Forelimb muscle (tissue), 1 donor: ENCODE results near the gene APP. TPM values are rescaled to one million over a fixed set of nuclear protein-coding genes. Genes with fewer than 3 reads are reported as not detected.

Source experiments
- DNase-seq: peaks from one replicate; pipeline ENCODE4 v3.0.0-alpha.2; 2013; ENCODE audit warnings: low read depth
- polyA plus RNA-seq: library from polyadenylated mRNA; unstranded; fragments of 120-200 nt; gene quantifications from one replicate; pipeline ENCODE4 v1.2.1, GENCODE V29; 2013; ENCODE audit not compliant: insufficient read length

The APP gene
- polyA plus RNA-seq, 1 donor: 238 TPM

GRCh38 chr21:25905126-25905525 is 265.4 kb downstream of the APP start:
- no peak for DNase-seq

DNA sequence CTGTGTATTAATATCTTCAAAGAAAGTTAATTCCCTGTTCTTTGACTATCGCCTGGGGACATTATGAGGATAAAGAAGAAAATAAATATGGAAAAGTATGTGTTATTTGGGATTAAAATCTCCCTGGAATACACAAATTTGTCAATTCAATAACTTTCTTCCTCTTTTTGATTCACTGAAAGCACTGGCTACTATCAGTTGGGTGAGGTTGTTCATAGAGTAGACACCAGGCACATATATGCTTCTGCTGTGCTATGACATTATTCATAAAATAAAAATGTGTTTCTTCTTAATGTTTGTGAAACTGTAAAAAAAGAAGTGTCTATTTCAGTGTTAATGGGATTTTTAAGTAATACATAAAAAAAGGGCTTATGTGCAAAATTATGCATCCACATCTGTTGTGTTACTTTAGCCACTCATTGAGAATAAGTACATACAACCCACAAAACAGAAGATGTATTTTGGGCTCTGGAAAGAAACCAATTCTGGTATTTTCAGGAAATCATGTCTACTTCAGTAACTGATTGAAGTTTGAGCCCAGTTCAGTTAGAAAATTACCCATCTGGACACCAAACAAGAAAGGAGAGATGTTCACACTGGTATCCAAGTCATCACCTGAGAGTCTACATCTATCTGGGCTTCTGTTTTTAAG is 266.4 kb downstream of the APP start:
- no peak for DNase-seq

GRCh38 chr21:25903607-25904006 is 267.0 kb downstream of the APP start:
- no peak for DNase-seq

DNA sequence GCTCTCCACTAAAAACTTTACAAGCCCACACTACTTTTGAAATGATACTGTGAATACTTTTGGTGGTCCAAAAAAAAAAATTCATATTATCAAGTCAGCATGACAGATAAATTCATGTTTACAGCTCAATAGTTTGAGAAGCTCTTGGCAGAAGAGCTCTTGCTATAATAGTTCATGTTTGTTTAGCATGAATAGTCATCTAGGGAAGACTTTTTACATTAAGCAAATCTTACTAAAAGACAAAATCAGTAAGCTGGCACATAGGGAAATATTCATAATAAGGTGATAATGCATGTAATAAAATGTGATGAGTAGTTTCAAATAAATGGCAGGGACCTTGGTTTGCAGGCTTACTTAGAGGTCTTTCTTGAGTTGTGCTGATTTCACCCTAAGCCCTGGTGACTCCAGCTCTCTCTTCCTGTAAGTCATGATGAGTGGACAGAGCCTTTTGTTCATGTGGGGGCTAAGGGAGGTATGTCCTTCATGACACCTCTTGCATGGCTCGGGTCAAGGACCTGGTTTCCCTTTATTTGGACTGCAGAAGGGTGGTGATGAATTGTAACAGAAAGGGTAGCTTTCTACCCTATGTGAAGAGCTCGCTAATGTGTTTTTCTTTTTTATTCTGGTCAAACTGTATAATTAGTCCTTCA is 269.1 kb downstream of the APP start:
- DNase-seq: no peak

- no peak for DNase-seq
Observed at GRCh38 chr21:25898671-25899070, 271.9 kb downstream of the APP start.

DNA sequence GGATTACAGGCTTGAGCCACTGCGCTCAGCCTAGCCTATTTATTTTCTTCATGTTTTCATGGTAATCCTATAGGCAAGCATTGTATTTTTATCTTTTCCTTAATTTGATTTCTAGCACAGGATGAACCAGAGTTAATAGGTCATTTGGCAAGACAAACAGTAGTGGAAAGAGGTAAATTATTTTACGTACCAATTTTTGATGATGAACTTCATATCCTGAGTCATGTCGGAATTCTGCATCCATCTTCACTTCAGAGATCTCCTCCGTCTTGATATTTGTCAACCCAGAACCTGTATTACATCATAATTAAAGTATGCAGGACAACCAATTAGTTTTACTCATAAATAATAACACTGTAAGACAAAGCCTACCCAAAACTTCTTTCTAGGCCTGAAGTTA is 273.2 kb downstream of the APP start:
- no peak for DNase-seq

- no peak for DNase-seq
Observed at GRCh38 chr21:25896501-25897056, 274.0 kb downstream of the APP start.

DNA sequence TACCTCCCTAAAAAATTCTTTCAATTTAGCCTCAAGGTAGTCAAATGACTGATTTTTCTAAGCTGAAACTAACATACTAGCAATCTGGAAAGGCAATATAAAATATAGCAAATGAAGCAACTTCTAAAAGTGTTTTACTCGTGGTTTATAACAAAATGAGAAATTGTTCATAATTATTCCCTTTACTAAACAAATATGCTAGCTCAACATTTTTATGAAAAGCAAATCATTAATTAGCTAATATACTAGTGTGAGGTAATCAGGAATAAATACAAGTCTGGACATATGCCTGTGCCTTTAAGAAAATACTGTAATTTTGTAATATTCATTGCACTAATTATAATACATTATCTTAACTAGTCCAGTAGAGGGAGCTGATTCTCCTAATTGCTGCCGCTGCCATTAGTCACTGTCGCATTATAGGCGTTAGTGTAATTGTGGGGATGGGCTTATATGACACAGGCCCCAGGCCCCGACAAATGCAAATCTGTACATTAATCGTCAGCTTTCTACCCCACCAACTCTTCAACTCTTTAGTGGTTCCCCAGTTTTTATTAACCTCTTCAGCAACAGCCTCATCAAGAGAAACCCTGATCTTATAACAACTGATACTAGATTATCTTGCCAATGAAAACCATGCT is 274.9 kb downstream of the APP start:
- no peak for DNase-seq

GRCh38 chr21:25893191-25893590 is 277.4 kb downstream of the APP start:
- no peak for DNase-seq

- no peak for DNase-seq
Observed at GRCh38 chr21:25891596-25891995, 279.0 kb downstream of the APP start.

GRCh38 chr21:25890001-25890400 is 280.6 kb downstream of the APP start:
- DNase-seq: no peak

DNA sequence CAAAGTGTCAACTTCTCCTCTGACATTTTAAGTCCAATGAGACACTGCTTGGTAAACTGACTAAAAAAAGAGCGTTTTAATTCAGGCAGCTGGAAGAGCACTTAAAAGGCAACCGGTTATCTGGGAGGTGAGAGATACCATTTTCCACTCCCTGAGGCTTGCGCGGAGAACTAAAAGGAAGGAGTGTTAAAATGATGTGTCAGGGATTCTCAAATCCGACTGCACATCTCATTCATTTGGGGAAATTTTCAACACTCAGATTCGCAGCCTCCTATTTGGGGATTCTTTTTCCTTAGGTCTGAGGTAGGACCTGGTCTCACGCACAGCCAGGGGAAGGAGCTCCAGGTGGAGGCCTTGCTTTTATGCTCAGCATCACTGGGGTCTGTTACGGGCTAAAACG is 281.9 kb downstream of the APP start:
- no peak for DNase-seq

DNA sequence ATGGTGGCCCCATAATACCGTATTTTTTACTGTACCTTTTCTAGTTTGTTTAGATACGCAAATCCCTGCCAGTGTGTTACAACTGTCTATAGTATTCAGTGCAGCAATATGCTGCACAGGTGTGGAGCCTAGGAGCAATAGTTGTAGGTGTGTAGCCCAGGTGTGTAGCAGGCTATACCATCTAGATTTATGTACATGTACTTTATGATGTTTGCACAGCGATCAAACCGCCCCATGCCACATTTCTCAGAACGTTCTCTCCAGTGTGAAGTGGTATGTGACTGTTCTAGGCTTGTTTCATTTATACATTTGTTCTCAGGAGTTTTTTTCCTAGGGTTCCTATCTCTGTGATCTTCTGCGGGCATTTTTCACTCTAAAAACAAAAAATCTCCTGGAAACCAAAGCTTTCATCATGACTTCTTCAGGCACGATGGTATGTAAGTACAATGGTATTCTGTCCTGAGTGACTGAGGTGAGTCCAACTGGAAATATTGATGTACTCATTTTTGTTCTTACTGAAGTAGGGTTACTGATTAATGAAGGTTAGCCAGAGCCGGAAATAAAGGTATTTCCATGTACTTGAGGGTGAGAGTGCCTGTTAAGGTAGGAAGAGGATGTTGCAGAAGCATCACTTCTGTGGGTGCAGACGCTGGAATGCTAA is 282.8 kb downstream of the APP start:
- no peak for DNase-seq

DNA sequence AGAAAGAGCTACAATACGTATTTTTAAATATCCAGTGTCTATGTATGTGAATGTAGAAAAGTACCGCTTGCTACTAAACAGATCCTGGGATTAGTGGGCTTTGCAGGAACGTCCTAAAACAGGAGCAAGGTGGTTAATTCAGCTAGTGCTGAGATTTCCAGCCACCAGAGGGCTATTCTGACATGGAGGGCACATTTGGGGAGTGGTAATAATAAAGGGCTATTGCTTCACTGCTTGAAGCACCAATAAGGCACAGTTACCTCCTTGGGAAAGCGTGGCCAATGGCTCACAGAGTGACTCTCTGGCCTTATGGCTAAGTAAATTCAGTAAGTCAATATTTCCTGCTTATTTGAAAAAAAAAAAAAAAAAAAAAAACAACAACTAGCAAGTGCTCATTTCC is 283.4 kb downstream of the APP start:
- DNase-seq: no peak

- no peak for DNase-seq
Observed at GRCh38 chr21:25885880-25886279, 284.7 kb downstream of the APP start.

- DNase-seq: no peak
Observed at GRCh38 chr21:25885405-25885804, 285.2 kb downstream of the APP start.

- no peak for DNase-seq
Observed at GRCh38 chr21:25884311-25884710, 286.3 kb downstream of the APP start.

DNA sequence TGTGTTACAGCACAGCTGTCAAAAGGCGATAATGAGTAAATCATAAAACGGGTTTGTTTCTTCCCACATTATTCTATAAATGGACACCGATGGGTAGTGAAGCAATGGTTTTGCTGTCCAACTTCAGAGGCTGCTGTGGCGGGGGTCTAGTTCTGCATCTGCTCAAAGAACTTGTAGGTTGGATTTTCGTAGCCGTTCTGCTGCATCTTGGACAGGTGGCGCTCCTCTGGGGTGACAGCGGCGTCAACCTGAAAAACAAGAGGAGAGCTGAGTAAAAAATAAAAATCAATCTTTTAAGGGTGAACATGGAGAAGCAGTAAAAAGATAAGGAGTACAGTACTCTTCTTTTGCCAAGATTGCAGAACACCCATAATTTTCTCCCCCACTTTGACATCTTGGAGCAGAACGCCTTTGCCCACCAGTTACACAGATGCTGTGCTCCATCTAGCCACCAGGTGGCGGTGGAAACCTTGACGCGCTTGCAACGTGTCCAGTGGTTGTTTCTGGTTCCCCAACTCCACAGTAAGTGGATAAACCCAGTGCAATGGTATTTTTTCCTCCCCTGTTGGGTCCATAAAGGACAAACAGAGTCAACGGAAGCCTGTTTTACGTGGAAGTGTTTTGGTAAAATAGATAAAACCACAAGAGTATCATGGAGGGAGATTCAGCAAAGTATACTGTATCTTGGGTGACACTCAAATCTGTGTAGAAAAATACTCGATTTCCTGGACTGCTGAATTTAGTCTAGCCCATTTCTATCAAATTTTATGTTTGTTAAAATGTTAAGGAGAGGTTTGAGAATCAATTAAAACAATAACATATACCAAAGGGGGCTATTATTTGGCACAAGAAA is 288.8 kb downstream of the APP start:
- peak; percentile 16 for DNase-seq

GRCh38 chr21:25879203-25879602 is 291.4 kb downstream of the APP start:
- DNase-seq: no peak

GRCh38 chr21:25878344-25878743 is 292.2 kb downstream of the APP start:
- no peak for DNase-seq

DNA sequence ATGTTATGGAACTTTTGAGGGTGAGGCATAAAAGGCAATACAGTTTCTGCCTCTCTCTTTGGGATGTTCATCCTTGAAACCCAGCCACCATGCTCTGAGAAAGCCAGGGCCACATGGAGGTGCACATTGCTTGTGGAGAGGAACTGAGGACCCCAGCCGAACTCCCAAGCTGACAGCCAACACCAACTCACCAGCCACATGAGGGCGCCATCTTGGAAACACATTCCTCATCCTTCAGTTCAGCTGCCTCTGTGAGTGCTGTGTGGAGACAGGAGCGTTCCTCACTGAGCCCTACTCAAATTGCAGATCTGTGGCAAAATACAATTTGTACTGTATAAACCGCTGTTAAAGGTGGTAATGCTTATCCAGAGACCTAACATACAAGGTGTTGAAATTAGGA is 298.3 kb downstream of the APP start:
- no peak for DNase-seq

GRCh38 chr21:25871566-25871965 is 299.0 kb downstream of the APP start:
- no peak for DNase-seq
